HUES48 (cell line): ENCODE results near the gene CNGB1.
"Not testable (repeated sequence)": the region's sequence is repeated elsewhere in the genome, so short reads cannot be mapped to it uniquely, and the experiment has no call there.

Source experiments
- H3K27ac ChIP-seq: one replicate; pipeline ENCODE4 v1.7.0; 2013; ENCODE audit warnings: low read depth, low read length, inconsistent platforms
- H3K27me3 ChIP-seq: 2 replicates; pipeline ENCODE4 v1.6.1; 2013; ENCODE audit warnings: mild to moderate bottlenecking, low read length; ENCODE audit not compliant: control insufficient read depth, insufficient read depth
- H3K36me3 ChIP-seq: 2 replicates; pipeline ENCODE4 v1.6.1; 2013; ENCODE audit warnings: low read length; ENCODE audit not compliant: control insufficient read depth, insufficient read depth
- H3K4me1 ChIP-seq: 2 replicates; pipeline ENCODE4 v1.6.1; 2013; ENCODE audit warnings: mild to moderate bottlenecking, low read length; ENCODE audit not compliant: control insufficient read depth, insufficient read depth
- H3K4me3 ChIP-seq: 2 replicates; pipeline ENCODE4 v1.5.1; 2013; ENCODE audit warnings: mild to moderate bottlenecking, low read depth, low read length
- H3K9ac ChIP-seq: 2 replicates; pipeline ENCODE4 v1.6.1; 2013; ENCODE audit warnings: mild to moderate bottlenecking, low read depth, low read length, moderate library complexity
- H3K9me3 ChIP-seq: 2 replicates; pipeline ENCODE4 v1.6.1; 2013; ENCODE audit warnings: low read length; ENCODE audit not compliant: control insufficient read depth, insufficient read depth

CNGB1 gene

DNA sequence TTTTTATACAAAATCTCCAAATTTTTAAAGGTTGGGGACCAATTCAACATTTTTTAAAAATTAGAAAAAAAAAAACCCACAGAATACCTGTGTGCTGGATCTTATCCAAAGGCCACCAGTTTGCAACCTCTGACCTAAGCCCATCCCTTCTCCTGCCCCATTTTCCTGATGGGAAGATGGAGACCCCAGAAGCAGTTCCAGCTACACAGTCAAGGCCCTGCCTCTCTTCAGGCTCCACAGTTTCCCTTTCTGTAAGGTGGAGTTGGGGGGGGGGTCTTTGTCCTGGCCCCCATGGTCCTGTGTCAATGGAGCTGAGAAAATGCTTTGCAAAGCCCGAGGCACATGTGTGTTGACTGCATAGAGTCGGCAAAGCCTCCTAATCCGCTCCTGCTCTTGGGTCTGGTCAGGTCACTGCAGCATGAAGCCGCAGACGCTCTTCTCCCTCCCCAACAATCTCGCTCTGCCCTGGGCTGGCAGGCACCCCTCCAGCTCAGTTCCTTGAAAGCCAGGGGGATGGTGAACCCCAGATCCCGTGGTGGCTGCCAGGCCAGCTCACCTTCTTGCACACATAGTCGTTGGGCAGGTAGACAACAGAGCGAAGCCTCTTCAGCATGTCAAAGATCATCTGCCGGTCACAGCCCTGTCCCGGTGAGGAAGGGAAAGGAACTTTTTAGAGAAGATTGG is 70.0 kb downstream of the CNGB1 start:
- Histone ChIP-seq H3K9me3 (no peaks in the 10 kb centered on the region), H3K27me3 (no peaks in the 10 kb centered on the region), H3K9ac (no peak overlapping the region), H3K27ac (no peak overlapping the region), H3K36me3 (no peaks in the 10 kb centered on the region), H3K4me3 (no peak overlapping the region), H3K4me1 (no peaks in the 10 kb centered on the region)

DNA sequence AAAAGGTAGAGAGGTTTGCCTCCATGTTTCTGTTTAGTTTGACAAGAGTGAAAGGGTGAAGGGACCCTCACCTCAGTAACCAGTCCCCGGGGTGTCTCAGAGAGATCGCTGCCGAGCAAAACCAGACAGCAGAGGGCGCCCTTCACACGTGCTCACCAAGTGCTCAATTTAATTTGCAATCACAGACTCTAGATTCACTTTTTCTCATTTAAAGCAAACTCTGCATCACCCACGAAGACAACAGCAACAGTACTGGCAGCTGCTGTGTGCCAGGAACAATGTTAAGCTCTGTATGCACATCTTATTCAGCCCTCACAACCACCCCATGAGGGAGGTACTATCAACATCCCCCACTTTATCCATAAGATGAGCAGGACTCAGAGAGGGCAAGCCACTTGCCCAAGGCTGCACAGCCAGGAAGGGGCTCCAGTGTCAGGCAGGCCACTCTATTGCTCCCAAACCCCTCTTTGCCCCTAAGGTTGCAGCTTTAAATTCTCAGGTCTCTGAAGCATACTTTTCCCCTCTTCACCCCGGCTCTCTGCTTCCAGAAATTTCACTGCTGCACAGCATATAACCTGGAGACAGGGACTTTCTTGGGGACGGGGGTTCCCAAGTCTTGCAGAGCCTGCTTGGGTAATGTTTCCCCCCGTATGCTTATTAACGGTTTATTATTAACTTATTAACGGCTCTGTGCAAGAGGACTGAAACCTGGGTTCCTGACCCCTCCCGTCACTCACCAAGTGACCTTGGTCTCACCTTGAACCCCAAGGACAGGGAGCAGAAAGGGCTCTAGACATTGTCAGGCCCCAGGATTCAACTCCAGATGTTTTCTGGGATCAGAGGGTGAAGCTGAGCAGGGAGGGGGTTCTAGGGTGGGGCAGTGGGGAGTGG is 70.9 kb downstream of the CNGB1 start:
- Histone ChIP-seq H3K9ac (no peak overlapping the region), H3K9me3 (no peaks in the 10 kb centered on the region), H3K4me3 (no peak overlapping the region), H3K27me3 (no peaks in the 10 kb centered on the region), H3K36me3 (no peaks in the 10 kb centered on the region), H3K4me1 (no peaks in the 10 kb centered on the region), H3K27ac (no peak overlapping the region)

DNA sequence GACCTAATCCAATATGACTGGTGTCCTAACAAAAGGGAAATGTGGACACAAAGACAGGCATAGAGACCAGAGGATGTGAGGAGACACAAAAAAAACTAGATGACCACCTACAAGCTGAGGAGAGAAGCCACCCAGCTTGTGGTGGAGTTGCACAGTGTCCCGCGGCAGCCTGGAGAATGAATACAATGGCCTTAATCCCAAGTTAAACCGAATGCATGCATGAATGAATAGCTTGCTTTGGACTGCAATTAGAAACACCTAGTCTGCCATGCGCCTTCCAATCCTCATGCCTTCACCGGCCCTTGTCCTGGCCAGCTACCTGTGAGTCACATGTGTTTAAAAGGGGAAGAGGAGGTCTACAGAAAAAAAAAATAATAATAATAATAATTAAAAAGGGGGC is 72.0 kb downstream of the CNGB1 start:
- Histone ChIP-seq H3K27ac (no peak overlapping the region), H3K9ac (no peak overlapping the region), H3K36me3 (no peaks in the 10 kb centered on the region), H3K4me1 (0 out of 2 replicates have a peak, but pooled peaks cover 2% of the 10 kb centered on the region), H3K4me3 (no peak overlapping the region), H3K27me3 (no peaks in the 10 kb centered on the region), H3K9me3 (no peaks in the 10 kb centered on the region)

DNA sequence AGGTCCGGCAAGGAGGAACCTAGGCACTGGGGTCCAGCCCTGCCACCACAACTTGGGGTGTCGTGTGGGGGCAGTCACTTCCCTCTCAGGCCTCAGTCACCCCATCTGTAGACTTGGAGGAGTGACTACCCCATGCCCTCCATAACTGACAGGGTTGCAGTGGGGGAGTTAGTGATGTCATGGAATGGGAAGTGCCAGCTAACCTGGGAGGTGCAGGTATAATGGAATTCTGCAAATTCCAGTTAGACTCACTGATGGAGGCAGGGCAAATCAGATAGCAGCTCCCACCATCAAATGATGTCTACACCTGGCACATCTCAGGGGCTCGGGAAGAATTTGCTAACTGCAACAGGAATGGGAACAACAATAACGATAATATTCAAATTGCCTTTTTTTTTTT is 72.9 kb downstream of the CNGB1 start:
- Histone ChIP-seq H3K4me1 (0 out of 2 replicates have a peak, but pooled peaks cover 2% of the 10 kb centered on the region), H3K36me3 (no peaks in the 10 kb centered on the region), H3K27ac (no peak overlapping the region), H3K4me3 (no peak overlapping the region), H3K27me3 (no peaks in the 10 kb centered on the region), H3K9ac (no peak overlapping the region), H3K9me3 (no peaks in the 10 kb centered on the region)

DNA sequence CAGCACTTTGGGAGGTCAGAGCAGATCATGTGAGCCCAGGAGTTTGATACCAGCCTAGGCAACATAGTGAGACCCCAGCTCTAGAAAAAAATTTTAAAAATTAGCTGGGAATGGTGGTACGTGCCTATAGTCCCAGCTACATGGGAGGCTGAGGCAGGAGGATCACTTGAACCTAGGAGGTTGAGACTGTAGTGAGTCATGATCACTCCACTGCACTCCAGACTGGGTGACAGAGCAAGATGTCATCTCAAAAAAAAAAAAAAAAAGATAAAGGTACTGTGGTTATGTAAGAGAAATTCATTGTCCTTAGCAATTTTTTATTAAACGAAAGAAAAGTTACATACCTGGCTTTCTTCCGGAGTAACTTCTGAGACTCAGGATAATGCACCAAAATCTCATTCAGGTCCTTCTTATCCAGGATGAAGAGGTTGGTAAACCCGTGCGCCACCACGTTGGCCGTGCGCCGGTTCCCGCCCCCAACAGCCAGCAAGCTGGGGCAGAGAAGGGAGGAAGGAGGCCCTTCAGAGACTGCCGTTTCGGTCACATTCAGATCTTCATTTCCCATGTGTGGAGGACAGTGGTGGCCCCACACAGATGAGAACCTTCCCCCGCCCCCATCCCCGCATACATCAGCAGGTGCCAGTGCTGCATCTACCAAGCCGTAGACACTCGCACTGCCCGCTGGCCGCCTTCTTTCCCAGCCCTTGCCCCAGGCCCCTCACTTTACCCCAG is 73.7 kb downstream of the CNGB1 start:
- no peak overlapping the region for H3K4me3 ChIP-seq
- no peaks in the 10 kb centered on the region for H3K36me3 ChIP-seq
- no peaks in the 10 kb centered on the region for H3K9me3 ChIP-seq
- H3K27me3 ChIP-seq: no peaks in the 10 kb centered on the region
- 0 out of 2 replicates have a peak, but pooled peaks cover 2% of the 10 kb centered on the region for H3K4me1 ChIP-seq
- no peak overlapping the region for H3K9ac ChIP-seq
- H3K27ac ChIP-seq: no peak overlapping the region

DNA sequence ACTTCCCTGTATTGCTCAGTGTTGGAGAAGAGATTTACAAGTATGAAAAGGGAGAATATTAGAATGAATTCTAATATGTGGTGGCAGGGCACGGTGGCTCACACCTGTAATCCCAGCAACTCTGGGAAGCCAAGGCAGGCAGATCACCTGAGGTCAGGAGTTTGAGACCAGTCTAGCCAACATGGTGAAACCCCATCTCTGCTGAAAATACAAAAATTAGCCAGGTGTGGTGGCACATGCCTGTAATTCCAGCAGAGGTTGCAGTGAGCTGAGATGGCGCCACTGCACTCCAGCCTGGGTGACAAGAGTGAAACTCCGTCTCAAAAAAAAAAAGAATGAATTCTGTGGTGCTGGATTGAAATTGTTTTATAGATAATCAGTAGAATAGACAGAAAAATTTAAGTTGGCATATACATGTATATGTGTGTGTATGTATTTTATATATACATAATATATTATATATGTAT is 75.8 kb downstream of the CNGB1 start:
- not testable (repeated sequence) for H3K9me3 ChIP-seq, H3K27me3 ChIP-seq, H3K9ac ChIP-seq, H3K36me3 ChIP-seq, H3K27ac ChIP-seq, H3K4me3 ChIP-seq, H3K4me1 ChIP-seq

DNA sequence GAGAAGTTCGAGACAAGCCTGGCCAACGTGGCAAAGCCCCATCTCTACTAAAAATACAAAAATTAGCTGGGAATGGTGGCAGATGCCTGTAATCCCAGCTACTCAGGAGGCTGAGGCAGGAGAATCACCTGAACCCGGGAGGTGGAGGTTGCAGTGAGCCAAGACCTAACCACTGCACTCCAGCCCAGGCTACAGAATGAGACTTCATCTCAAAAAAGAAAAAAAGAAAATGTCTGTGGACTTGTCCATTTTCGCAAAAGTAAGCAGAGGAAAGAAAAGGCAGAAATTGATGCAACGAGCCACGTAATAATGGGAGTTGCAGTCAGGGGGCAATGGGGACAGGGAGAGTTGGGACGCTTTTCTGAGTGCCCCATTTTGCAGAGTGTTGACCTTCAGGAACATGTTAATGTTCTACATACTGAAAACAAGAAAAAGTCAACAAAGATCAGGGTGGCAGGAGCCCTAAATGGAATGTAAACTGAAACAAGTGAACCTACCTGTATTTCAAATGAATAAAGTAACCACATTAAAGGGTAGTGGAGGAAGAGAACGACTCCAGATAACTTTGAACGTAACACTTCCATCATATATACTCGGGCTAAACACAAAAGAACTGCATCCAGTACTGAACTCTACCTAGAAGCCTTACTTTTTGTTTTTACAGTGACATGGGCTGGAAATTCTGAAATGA is 76.4 kb downstream of the CNGB1 start:
- Histone ChIP-seq H3K27ac (no peak overlapping the region), H3K4me1 (0 out of 2 replicates have a peak, but pooled peaks cover 2% of the 10 kb centered on the region), H3K9me3 (no peaks in the 10 kb centered on the region), H3K36me3 (no peaks in the 10 kb centered on the region), H3K4me3 (no peak overlapping the region), H3K27me3 (no peaks in the 10 kb centered on the region), H3K9ac (no peak overlapping the region)

DNA sequence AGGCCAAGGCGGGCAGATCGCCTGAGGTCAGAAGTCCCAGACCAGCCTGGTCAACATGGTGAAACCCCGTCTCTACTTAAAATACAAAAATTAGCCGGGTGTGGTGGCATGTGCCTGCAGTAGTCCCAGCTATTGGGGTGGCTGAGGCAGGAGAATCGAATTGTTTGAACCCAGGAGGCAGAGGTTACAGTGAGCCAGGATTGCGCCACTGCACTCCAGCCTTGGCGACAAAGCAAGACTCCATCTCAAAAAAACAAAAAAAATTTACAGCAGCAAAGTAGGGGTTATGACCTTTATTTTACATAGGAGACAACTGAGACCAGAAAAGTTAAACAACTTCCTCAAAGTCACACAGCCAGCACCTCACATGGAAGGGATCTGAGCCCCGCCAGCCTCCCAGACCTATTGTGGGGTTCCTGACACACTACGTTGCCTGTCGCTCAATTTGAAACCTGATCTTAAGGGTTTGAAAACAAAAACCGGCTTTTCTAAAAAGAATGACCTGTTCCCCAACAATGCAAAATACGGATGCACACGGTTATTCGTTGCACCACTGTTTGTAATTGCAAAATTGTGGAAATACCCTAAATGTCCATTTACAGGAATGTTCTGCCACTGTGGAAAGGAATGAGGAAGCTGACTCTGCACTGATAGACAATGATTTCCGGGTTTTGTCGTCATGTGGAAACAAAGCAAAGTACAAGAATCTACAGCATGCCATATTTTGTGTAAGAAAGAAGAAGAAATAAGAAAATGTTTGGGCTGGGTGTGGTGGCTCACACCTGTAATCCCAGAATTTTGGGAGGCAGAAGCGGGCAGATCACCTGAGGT is 77.2 kb downstream of the CNGB1 start:
- H3K9ac ChIP-seq: no peak overlapping the region
- no peak overlapping the region for H3K27ac ChIP-seq
- H3K4me1 ChIP-seq: 0 out of 2 replicates have a peak, but pooled peaks cover 2% of the 10 kb centered on the region
- H3K27me3 ChIP-seq: no peaks in the 10 kb centered on the region
- no peak overlapping the region for H3K4me3 ChIP-seq
- no peaks in the 10 kb centered on the region for H3K9me3 ChIP-seq
- no peaks in the 10 kb centered on the region for H3K36me3 ChIP-seq

DNA sequence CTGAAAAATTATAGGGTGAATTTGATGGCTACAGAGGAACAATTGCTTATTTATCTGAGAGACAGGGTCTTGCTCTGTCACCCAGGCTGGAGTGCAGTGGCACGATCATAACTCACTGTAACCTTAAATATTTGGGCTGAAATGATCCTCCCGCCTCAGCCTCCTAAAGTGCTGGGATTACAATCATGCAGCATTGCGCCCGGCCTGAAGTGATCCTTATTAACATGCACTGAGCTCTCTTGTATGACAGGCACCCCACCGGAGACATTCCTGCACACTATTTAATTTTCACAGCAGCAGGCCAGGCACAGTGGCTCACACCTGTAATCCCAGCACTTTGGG is 77.7 kb downstream of the CNGB1 start:
- H3K27ac ChIP-seq: no peak overlapping the region
- no peaks in the 10 kb centered on the region for H3K27me3 ChIP-seq
- 0 out of 2 replicates have a peak, but pooled peaks cover 2% of the 10 kb centered on the region for H3K4me1 ChIP-seq
- H3K9ac ChIP-seq: no peak overlapping the region
- no peaks in the 10 kb centered on the region for H3K36me3 ChIP-seq
- no peaks in the 10 kb centered on the region for H3K9me3 ChIP-seq
- no peak overlapping the region for H3K4me3 ChIP-seq
